Fibroblast of lung (primary cell): ENCODE results near the gene SBF2. TPM values are rescaled to one million over a fixed set of nuclear protein-coding genes. Genes with fewer than 3 reads are reported as not detected.

Experiments used
- DNase-seq, 2 donors: peaks; one replicate each; pipeline versions ENCODE4 v3.0.0 to v3.0.0-alpha.2; 2010; ENCODE audit warnings: low read depth in 2 of 2
- H2AFZ ChIP-seq: 2 replicates; pipeline ENCODE4 v1.5.1; 2012; ENCODE audit warnings: low read length, control low read depth, inconsistent platforms
- H3K27ac ChIP-seq: 2 replicates; pipeline ENCODE4 v1.5.1; 2011; ENCODE audit warnings: low read length, control low read depth; ENCODE audit not compliant: insufficient read depth
- H3K27me3 ChIP-seq: 2 replicates; pipeline ENCODE4 v1.5.1; 2011; ENCODE audit warnings: mild to moderate bottlenecking, low read length; ENCODE audit not compliant: control insufficient read depth, insufficient read depth
- H3K36me3 ChIP-seq: 2 replicates; pipeline ENCODE4 v1.5.1; 2011; ENCODE audit warnings: low read length; ENCODE audit not compliant: control insufficient read depth, insufficient read depth
- H3K4me1 ChIP-seq: 2 replicates; pipeline ENCODE4 v1.5.1; 2011; ENCODE audit warnings: low read length; ENCODE audit not compliant: control insufficient read depth, insufficient read depth; ENCODE audit errors: extremely low read depth
- H3K4me2 ChIP-seq: 2 replicates; pipeline ENCODE4 v1.5.1; 2011; ENCODE audit warnings: low read length, control low read depth; ENCODE audit not compliant: insufficient read depth; ENCODE audit errors: extremely low read depth
- H3K4me3 ChIP-seq, 4 experiments: fragments of 200-600 bp in 1 of 4; sonication (generic) in 1 of 4; replicated peaks in 1 of 4; 2 replicates each; pipeline ENCODE4 v1.5.1; 2011 to 2016; ENCODE audit warnings: low read length in 4 of 4, low read depth in 3 of 4, mild to moderate bottlenecking in 3 of 4, control low read depth in 2 of 4, inconsistent platforms in 1 of 4, mixed read lengths in 1 of 4; ENCODE audit not compliant: insufficient read depth in 1 of 4; ENCODE audit errors: control extremely low read depth in 1 of 4
- H3K79me2 ChIP-seq: 2 replicates; pipeline ENCODE4 v1.5.1; 2012; ENCODE audit warnings: mild to moderate bottlenecking, low read length, inconsistent platforms; ENCODE audit not compliant: control insufficient read depth, insufficient read depth
- H3K9ac ChIP-seq: 2 replicates; pipeline ENCODE4 v1.5.1; 2011; ENCODE audit warnings: mild to moderate bottlenecking, low read length, control low read depth; ENCODE audit not compliant: insufficient read depth
- H3K9me3 ChIP-seq: 2 replicates; pipeline ENCODE4 v1.5.1; 2012; ENCODE audit warnings: low read depth, low read length; ENCODE audit not compliant: control insufficient read depth, insufficient read depth
- H4K20me1 ChIP-seq: 2 replicates; pipeline ENCODE4 v1.5.1; 2011; ENCODE audit warnings: low read length; ENCODE audit not compliant: control insufficient read depth, insufficient read depth; ENCODE audit errors: extremely low read depth
- EZH2 ChIP-seq: IDR thresholded peaks from 2 replicates; pipeline ENCODE4 v1.5.1; 2012; ENCODE audit warnings: low read length, control low read depth, mild to moderate bottlenecking; ENCODE audit errors: missing control alignments
- polyA plus RNA-seq, 2 donors: library from polyadenylated mRNA; depleted of rRNA in 1 of 2; stranded (reverse) in 1 of 2; unstranded in 1 of 2; fragments of >200 nt; gene quantifications; 2 replicates each; pipeline ENCODE4 v1.2.1, GENCODE V29; 2011 to 2012; ENCODE audit warnings: missing spikeins in 1 of 2
- total RNA-seq: library from RNA; depleted of rRNA; stranded (reverse); fragments of >200 nt; gene quantifications from 2 replicates; pipeline ENCODE4 v1.2.1, GENCODE V29; 2014
- TF ChIP-seq, protein P1 (sequence below), 2 donors: IDR thresholded peaks in 1 of 2; conservative IDR thresholded peaks in 1 of 2; 1 replicate in 1 of 2; 2 replicates in 1 of 2; pipeline ENCODE4 v1.5.1; 2011 to 2012; ENCODE audit warnings: low read length in 2 of 2, control low read depth in 1 of 2, inconsistent platforms in 1 of 2, low read depth in 1 of 2, mild to moderate bottlenecking in 1 of 2

Gene SBF2
- total and polyA plus RNA-seq, 2 donors (not counting 1 experiment from before 2014, with no cell fraction given): 69.4 to 95.9 TPM

DNA sequence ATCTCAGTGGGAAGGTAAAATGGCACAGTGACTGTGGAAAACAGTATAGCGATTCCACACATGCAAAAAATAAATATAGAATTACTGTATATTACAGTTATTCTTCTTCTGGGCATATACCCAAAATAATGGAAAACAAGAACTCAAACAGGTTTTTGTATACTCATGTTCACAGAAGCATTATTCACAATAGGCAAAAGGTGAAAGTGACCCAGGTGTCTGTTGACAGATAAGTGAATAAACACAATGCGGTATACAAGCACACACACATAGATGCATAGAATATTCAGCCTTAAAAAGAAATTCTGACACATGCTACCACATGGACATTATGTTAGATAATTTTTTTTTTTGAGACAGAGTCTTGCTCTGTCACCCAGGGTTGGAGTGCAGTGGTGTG, 397.1 kb downstream of the SBF2 start:
- no peak for TF ChIP-seq EZH2
- TF ChIP-seq, protein P1, sequence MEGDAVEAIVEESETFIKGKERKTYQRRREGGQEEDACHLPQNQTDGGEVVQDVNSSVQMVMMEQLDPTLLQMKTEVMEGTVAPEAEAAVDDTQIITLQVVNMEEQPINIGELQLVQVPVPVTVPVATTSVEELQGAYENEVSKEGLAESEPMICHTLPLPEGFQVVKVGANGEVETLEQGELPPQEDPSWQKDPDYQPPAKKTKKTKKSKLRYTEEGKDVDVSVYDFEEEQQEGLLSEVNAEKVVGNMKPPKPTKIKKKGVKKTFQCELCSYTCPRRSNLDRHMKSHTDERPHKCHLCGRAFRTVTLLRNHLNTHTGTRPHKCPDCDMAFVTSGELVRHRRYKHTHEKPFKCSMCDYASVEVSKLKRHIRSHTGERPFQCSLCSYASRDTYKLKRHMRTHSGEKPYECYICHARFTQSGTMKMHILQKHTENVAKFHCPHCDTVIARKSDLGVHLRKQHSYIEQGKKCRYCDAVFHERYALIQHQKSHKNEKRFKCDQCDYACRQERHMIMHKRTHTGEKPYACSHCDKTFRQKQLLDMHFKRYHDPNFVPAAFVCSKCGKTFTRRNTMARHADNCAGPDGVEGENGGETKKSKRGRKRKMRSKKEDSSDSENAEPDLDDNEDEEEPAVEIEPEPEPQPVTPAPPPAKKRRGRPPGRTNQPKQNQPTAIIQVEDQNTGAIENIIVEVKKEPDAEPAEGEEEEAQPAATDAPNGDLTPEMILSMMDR (conservative IDR thresholded peaks at IDR 0.05 in 1 of 2, IDR thresholded peaks at IDR 0.05 in 1 of 2; ENCODE audit: low read depth in 1 of 2, low read length in 2 of 2): no peak

DNA sequence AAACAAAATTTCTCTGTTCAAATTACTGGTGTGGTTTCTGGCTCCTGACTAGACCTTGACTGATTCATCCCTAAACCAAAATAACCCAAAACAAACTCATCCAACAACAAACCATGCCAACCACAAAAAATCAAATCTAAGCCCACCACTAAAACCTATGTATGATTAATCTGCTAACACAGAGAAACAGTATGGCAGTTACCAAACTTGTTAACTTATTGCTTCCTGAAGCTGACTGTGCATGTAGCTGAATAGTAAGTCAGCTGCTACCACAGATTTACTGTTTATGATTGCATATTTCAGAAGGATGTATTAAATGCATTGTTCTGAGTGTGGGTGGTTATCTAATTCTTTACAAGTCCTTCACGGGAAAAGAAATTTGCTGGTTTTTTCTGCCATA, 399.0 kb downstream of the SBF2 start:
- no peaks in the 10 kb centered on the region for H3K36me3 ChIP-seq
- H3K27me3 ChIP-seq: no peaks in the 10 kb centered on the region
- H3K4me1 ChIP-seq: no peaks in the 10 kb centered on the region
- no peak overlapping the region for H2AFZ ChIP-seq
- peak in 1 of 2 donors; percentile 58 for DNase-seq
- TF ChIP-seq EZH2: no peak
- TF ChIP-seq, protein P1 (conservative IDR thresholded peaks at IDR 0.05 in 1 of 2, IDR thresholded peaks at IDR 0.05 in 1 of 2; ENCODE audit: low read depth in 1 of 2, low read length in 2 of 2): no peak
- no peaks in the 10 kb centered on the region for H3K79me2 ChIP-seq
- no peak overlapping the region for H3K9ac ChIP-seq
- no peak overlapping the region for H3K27ac ChIP-seq
- H3K4me3 ChIP-seq: no peak overlapping the region
- no peaks in the 10 kb centered on the region for H4K20me1 ChIP-seq
- H3K9me3 ChIP-seq: no peaks in the 10 kb centered on the region
- H3K4me2 ChIP-seq: no peak overlapping the region

More for the DNA sequence above, 397.1 kb downstream of the SBF2 start:
- no peak overlapping the region for H3K4me2 ChIP-seq
- H3K4me3 ChIP-seq: no peak overlapping the region
- DNase-seq: no peak
- no peak overlapping the region for H3K9ac ChIP-seq
- no peaks in the 10 kb centered on the region for H3K4me1 ChIP-seq
- no peaks in the 10 kb centered on the region for H3K79me2 ChIP-seq
- H3K27me3 ChIP-seq: no peaks in the 10 kb centered on the region
- no peak overlapping the region for H2AFZ ChIP-seq
- no peaks in the 10 kb centered on the region for H3K36me3 ChIP-seq
- no peaks in the 10 kb centered on the region for H3K9me3 ChIP-seq
- H4K20me1 ChIP-seq: no peaks in the 10 kb centered on the region
- no peak overlapping the region for H3K27ac ChIP-seq

DNA sequence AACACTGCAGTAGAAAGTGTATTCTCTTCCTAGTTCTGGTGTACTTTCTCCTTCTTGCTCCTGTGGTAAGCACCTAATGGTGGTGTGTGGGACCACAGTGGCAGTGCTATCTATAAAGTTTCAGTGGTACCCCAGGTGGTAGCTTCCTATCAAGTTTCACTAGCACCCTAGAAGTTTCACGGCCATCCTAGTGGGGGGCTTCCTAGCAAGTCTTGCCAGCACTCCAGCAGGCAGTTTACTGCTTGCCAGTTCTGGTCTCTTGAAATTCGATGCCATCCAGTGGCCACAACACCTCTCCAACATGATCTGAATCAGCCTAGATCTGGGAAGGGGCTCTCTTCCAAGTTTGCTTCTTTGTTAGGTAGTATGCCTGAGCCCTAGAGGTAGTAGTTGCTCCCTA, 400.5 kb downstream of the SBF2 start:
- no peaks in the 10 kb centered on the region for H3K9me3 ChIP-seq
- H3K27me3 ChIP-seq: no peaks in the 10 kb centered on the region
- no peaks in the 10 kb centered on the region for H3K79me2 ChIP-seq
- H3K9ac ChIP-seq: no peak overlapping the region
- no peak overlapping the region for H3K4me2 ChIP-seq
- TF ChIP-seq, protein P1 (conservative IDR thresholded peaks at IDR 0.05 in 1 of 2, IDR thresholded peaks at IDR 0.05 in 1 of 2; ENCODE audit: low read depth in 1 of 2, low read length in 2 of 2): no peak
- TF ChIP-seq EZH2: no peak
- H3K4me1 ChIP-seq: no peaks in the 10 kb centered on the region
- H2AFZ ChIP-seq: no peak overlapping the region
- no peak overlapping the region for H3K4me3 ChIP-seq
- no peaks in the 10 kb centered on the region for H3K36me3 ChIP-seq
- no peaks in the 10 kb centered on the region for H4K20me1 ChIP-seq
- DNase-seq: peak in 1 of 2 donors; percentile 32
- no peak overlapping the region for H3K27ac ChIP-seq
